Ovary (tissue), 9 donors: ENCODE data around the gene SLC38A4. TPM values are rescaled to one million over a fixed set of nuclear protein-coding genes. Genes with fewer than 3 reads are reported as not detected.

Experiments
- DNase-seq, 5 donors: peaks; one replicate each; pipeline ENCODE4 v3.0.0-alpha.2; 2019 to 2020
- H3K27ac ChIP-seq, 2 donors: fragments of 200-600 bp; one replicate each; pipeline versions ENCODE4 v1.5.1 to v1.8.0; 2019 to 2022
- H3K27me3 ChIP-seq: fragments of 200-600 bp; one replicate; pipeline ENCODE4 v1.8.0; 2022
- H3K36me3 ChIP-seq: fragments of 200-600 bp; sonication (generic); one replicate; pipeline ENCODE4 v1.5.1; 2019
- H3K4me1 ChIP-seq: one replicate; pipeline ENCODE4 v1.8.1; 2013; ENCODE audit warnings: mild to moderate bottlenecking, moderate library complexity; ENCODE audit not compliant: insufficient read depth
- H3K4me3 ChIP-seq: fragments of 200-600 bp; sonication (generic); one replicate; pipeline ENCODE4 v1.5.1; 2017
- H3K9me3 ChIP-seq, 2 donors: fragments of 200-600 bp in 1 of 2; sonication (generic) in 1 of 2; one replicate each; pipeline versions ENCODE4 v1.5.1 to v1.8.1; 2013 to 2019; ENCODE audit warnings: mild to moderate bottlenecking in 1 of 2, moderate library complexity in 1 of 2
- EP300 ChIP-seq: sonication (generic); formaldehyde crosslinking; IDR thresholded peaks from one replicate; pipeline ENCODE4 v1.6.1; 2017; ENCODE audit warnings: antibody characterized with exemption
- POLR2A ChIP-seq: fragments of 450-650 bp; IDR thresholded peaks from one replicate; pipeline ENCODE4 v1.6.1; 2017; ENCODE audit warnings: antibody characterized with exemption, mild to moderate bottlenecking, moderate library complexity
- WGBS, 3 donors: extraction: QIAGEN DNeasy Blood & Tissue Kit in 1 of 3; methylation state at CpG; one replicate each; pipeline versions ENCODE4 v1.1.5 to v1.1.7; 2013 to 2017; 5-methylcytosine and 5-hydroxymethylcytosine counted together
- intact Hi-C, 4 donors: fragments of 100-400 bp; cut with DNase I; formaldehyde crosslinking; loops; one replicate each; pipeline versions ENCODE4 v1.11.0 to v1.15.1; 2022 to 2023
- polyA plus RNA-seq, 2 donors: library from polyadenylated mRNA; stranded (reverse); fragments of 200-250 nt in 1 of 2; fragments of 350-450 nt in 1 of 2; fragmentation: Illumina TruSeq in 1 of 2; extraction: RNeasy Lipid Tissue Mini Kit (QIAGEN cat#74804) in 1 of 2; gene quantifications; one replicate each; pipeline ENCODE4 v1.2.3, GENCODE V29; 2013 to 2014
- total RNA-seq, 7 donors: library from RNA; depleted of rRNA in 2 of 7; stranded (reverse); fragments of >200 nt in 2 of 7; fragmentation: NEBNext Ultra II Directional in 3 of 7; extraction: Animal tissue kit (Norgen Biotek cat#: 25700) in 3 of 7; gene quantifications; one replicate each; pipeline versions ENCODE4 v1.1.0 to v1.2.4, GENCODE V29; 2016 to 2023
- TF ChIP-seq, protein P1 (sequence below), 3 donors: fragments of 450-650 bp in 2 of 3; fragments of 200-600 bp in 1 of 3; IDR thresholded peaks; one replicate each; pipeline versions ENCODE4 v1.5.1 to v1.8.0; 2016 to 2022; ENCODE audit warnings: antibody characterized with exemption in 3 of 3, mild to moderate bottlenecking in 1 of 3
- donor health status: DM: no; HTN: no; CAD: no; lungs with moderate emphysema.
- donor health status: DM: no; HTN: no; CAD: no.
- donor health status: Bipolar disorder and iron deficiency.
- donor health status: DM: yes; HTN: yes; CAD: no.
- donor health status: DM: no; HTN: no; CAD: no.
- donor health status: DM: yes; HTN: yes; CAD: no.

SLC38A4 gene
- total and polyA plus RNA-seq, 9 donors = 0.15 to 2.0 (median 0.28) TPM; not detected in 2

DNA sequence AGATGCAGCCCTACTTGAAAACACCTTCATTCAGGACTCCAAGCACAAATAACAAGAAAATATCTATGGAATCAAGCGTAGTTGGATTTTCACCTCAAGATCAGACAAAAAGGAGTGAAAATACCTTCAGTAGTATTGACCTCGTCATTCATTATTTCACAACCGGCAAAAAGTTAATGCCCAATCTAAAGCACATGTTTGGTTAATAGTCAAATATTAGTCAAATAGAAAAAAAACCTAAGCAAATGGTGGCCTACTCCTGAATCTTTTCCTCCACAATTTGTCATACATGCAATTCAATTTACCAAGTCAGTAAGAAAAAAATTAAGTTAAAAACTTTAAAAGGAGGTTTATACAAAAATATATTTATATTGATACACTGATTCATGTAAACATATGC is 50.0 kb downstream of the SLC38A4 start:
- WGBS, 3 donors = 95 to 97% (median 96%) methylated on average over 3 of the region's 3 CpGs
- Histone ChIP-seq H3K4me1 (no peaks in the 10 kb centered on the region), H3K27ac (no peak overlapping the region), H3K36me3 (no peaks in the 10 kb centered on the region), H3K9me3 (no peaks in the 10 kb centered on the region), H3K4me3 (no peak overlapping the region), H3K27me3 (no peaks in the 10 kb centered on the region)
- DNase-seq = no peak
- TF ChIP-seq POLR2A (no peak), EP300 (no peak)
- TF ChIP-seq, protein P1, sequence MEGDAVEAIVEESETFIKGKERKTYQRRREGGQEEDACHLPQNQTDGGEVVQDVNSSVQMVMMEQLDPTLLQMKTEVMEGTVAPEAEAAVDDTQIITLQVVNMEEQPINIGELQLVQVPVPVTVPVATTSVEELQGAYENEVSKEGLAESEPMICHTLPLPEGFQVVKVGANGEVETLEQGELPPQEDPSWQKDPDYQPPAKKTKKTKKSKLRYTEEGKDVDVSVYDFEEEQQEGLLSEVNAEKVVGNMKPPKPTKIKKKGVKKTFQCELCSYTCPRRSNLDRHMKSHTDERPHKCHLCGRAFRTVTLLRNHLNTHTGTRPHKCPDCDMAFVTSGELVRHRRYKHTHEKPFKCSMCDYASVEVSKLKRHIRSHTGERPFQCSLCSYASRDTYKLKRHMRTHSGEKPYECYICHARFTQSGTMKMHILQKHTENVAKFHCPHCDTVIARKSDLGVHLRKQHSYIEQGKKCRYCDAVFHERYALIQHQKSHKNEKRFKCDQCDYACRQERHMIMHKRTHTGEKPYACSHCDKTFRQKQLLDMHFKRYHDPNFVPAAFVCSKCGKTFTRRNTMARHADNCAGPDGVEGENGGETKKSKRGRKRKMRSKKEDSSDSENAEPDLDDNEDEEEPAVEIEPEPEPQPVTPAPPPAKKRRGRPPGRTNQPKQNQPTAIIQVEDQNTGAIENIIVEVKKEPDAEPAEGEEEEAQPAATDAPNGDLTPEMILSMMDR (IDR thresholded peaks at IDR 0.05) = no peak
- intact Hi-C loops = no loop called here

DNA sequence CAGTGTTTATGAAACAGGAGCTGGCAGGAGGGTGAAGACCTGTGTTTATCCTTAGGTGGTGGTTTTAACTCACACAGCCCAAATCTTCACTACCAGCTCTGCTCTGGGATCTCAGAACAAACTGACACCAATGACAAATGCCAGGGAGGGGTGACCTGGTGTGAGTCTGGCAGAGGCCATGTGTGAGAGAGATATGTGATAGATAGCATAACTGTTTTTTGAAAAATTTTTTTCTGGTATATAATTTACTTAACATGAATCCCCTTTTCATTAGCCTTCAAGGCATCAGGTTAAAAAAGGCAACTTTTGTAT is 51.5 kb downstream of the SLC38A4 start:
- H3K36me3 ChIP-seq = no peaks in the 10 kb centered on the region
- no peak overlapping the region for H3K4me3 ChIP-seq
- intact Hi-C loops = no loop called here
- no peaks in the 10 kb centered on the region for H3K27me3 ChIP-seq
- H3K4me1 ChIP-seq = peaks cover 2% of the 10 kb centered on the region
- TF ChIP-seq EP300 = no peak
- no peak for TF ChIP-seq POLR2A
- TF ChIP-seq, protein P1 (IDR thresholded peaks at IDR 0.05) = no peak
- H3K9me3 ChIP-seq = no peaks in the 10 kb centered on the region
- no peak for DNase-seq
- no peak overlapping the region for H3K27ac ChIP-seq

DNA sequence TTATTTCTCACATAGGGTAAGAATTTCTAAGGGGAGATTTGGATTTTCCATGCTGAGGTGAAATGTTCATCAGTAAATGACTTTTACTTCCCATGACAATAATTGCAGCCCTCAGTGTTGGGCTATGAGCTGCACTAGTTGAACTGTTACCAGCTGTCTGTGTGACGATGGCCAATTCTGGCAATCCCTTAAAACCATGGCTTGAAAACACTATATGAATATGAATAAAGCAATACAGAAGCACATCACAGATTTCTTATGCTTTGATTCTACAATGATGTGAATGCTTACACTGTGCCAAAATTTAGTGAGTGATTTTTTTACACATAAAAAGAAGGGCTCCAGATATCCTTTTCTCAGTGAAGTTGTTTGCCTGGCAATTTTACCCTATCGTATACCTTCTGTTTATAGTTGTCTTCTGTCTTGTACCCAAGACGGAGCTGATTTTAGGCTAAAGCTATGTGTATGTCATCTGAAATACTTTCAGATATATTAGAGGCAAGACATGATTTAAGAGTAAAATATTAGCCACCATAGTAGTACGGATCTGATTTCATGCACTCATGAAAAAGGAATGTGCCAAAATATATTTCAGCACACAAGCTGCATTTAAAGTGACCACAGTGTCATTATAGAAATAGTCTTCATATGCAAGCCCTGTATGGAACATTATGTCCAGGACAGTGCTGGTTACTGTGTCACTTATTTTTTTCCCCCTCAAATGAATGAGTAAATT is 52.0 kb downstream of the SLC38A4 start:
- Histone ChIP-seq H3K9me3 (no peaks in the 10 kb centered on the region), H3K4me1 (peaks cover 2% of the 10 kb centered on the region), H3K27me3 (no peaks in the 10 kb centered on the region), H3K27ac (no peak overlapping the region), H3K36me3 (no peaks in the 10 kb centered on the region), H3K4me3 (no peak overlapping the region)
- no peak for DNase-seq
- TF ChIP-seq, protein P1 (IDR thresholded peaks at IDR 0.05) = no peak
- TF ChIP-seq POLR2A = no peak
- WGBS, 3 donors = 65 to 70% (median 67%) methylated on average over 4 of the region's 4 CpGs
- intact Hi-C loops = no loop called here

DNA sequence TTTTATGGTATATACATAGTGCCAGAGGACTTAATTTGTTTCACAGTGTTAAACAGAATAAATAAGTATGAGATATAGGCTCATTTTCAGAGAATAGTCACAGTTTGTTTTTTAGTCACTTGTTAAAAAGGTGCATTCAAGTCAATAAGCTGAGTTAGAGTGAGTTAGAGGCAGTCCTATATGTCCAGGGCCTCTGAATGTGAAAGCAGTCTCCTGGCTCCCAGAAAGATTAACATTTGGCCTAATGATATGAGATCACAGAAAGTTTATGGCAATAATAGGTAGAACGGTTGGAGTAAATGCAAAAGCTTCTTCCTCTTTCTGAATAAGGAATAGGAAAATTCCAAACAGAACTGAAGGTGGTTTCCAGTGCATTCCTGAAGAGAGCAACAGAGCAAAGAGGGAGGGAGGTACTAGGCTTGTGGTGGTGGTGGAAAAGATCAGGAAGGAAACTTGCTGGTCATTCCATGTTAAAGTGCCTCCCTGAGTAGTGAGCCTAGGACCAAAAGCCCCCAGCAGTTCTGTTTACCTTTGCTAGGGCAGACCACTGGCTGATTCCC is 54.4 kb downstream of the SLC38A4 start:
- H3K4me1 ChIP-seq = peaks cover 2% of the 10 kb centered on the region
- H3K36me3 ChIP-seq = no peaks in the 10 kb centered on the region
- no peaks in the 10 kb centered on the region for H3K9me3 ChIP-seq
- no peak for DNase-seq
- 20 to 45% (median 24%) methylated on average over 1 of the region's 1 CpG for WGBS, 3 donors
- intact Hi-C loops = no loop called here
- TF ChIP-seq EP300 (no peak), POLR2A (no peak)
- TF ChIP-seq, protein P1 (IDR thresholded peaks at IDR 0.05) = no peak
- H3K27me3 ChIP-seq = no peaks in the 10 kb centered on the region
- no peak overlapping the region for H3K27ac ChIP-seq
- no peak overlapping the region for H3K4me3 ChIP-seq
